Measurements from ENCODE around the gene PPP1R2.

DNA sequence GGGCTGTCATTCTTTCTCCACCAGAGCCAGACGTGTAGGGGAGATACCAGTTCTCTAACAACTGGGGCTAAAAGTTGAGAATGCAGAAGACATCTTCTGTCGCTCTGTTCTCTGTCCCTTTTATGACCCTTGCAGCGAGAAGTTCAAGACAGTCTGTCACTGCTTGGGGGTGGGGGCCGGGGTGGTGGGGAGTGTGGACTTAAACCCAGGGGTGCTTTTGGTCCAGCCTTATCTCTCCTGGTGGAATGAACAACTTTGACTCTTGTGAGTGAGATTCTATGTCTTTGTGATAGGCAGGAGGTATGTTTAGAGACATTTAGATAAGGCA is 41.4 kb upstream of the PPP1R2 start:
- TF ChIP-seq, protein P1, sequence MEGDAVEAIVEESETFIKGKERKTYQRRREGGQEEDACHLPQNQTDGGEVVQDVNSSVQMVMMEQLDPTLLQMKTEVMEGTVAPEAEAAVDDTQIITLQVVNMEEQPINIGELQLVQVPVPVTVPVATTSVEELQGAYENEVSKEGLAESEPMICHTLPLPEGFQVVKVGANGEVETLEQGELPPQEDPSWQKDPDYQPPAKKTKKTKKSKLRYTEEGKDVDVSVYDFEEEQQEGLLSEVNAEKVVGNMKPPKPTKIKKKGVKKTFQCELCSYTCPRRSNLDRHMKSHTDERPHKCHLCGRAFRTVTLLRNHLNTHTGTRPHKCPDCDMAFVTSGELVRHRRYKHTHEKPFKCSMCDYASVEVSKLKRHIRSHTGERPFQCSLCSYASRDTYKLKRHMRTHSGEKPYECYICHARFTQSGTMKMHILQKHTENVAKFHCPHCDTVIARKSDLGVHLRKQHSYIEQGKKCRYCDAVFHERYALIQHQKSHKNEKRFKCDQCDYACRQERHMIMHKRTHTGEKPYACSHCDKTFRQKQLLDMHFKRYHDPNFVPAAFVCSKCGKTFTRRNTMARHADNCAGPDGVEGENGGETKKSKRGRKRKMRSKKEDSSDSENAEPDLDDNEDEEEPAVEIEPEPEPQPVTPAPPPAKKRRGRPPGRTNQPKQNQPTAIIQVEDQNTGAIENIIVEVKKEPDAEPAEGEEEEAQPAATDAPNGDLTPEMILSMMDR (conservative IDR thresholded peaks at IDR 0.05): no peak
- no peak for TF ChIP-seq ZFX (IDR thresholded peaks at IDR 0.05)

Data from C4-2B (cell line).